ENCODE measurements around the gene RNF5. TPM values are rescaled to one million over a fixed set of nuclear protein-coding genes. Genes with fewer than 3 reads are reported as not detected.

The RNF5 gene
- total RNA-seq, 4 donors from 2014 or later, result 46.5 to 68.0 (median 52.8) TPM

DNA sequence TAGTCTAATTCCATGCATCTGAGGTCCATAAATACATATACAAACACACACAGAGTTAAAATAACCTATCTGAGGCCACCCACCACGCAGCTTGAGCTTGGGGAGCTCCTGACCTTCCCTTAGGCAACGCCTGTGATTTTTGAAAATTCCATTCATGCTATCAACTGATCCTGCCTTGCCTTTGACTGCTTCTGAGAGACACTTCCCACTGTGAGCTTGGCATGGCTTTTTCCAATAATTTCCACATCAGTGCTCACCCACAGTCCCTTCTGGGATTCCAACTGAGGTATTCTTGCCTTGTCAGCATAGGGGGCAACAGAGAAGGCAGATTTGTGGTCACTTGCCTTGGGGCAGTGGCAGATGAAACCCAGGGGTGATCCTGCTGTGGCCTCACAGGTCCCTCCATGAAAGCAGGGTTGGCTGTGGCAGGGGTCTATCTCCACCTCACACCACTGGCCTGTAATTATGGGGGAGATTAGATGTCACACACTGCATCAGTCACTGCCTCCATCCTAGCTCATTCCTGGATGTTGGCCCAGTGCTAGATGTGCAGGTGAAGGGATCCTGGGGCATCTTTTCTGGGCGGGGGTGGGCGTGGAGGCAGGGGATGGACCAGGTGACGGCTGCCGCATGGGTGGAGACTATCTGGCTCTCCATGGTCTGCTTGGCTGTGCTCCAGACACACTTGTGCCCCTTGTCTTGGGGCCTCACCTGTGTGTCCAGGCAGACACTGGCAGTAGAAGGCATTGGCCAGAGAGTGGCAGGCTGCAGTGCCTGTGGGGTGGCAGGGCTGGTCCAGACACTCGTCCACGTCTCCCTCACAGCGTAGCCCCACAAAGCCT lies 25.4 kb downstream of the RNF5 start:
- TF ChIP-seq, protein P1, sequence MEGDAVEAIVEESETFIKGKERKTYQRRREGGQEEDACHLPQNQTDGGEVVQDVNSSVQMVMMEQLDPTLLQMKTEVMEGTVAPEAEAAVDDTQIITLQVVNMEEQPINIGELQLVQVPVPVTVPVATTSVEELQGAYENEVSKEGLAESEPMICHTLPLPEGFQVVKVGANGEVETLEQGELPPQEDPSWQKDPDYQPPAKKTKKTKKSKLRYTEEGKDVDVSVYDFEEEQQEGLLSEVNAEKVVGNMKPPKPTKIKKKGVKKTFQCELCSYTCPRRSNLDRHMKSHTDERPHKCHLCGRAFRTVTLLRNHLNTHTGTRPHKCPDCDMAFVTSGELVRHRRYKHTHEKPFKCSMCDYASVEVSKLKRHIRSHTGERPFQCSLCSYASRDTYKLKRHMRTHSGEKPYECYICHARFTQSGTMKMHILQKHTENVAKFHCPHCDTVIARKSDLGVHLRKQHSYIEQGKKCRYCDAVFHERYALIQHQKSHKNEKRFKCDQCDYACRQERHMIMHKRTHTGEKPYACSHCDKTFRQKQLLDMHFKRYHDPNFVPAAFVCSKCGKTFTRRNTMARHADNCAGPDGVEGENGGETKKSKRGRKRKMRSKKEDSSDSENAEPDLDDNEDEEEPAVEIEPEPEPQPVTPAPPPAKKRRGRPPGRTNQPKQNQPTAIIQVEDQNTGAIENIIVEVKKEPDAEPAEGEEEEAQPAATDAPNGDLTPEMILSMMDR (IDR thresholded peaks at IDR 0.05; ENCODE audit: low read depth), result no peak

DNA sequence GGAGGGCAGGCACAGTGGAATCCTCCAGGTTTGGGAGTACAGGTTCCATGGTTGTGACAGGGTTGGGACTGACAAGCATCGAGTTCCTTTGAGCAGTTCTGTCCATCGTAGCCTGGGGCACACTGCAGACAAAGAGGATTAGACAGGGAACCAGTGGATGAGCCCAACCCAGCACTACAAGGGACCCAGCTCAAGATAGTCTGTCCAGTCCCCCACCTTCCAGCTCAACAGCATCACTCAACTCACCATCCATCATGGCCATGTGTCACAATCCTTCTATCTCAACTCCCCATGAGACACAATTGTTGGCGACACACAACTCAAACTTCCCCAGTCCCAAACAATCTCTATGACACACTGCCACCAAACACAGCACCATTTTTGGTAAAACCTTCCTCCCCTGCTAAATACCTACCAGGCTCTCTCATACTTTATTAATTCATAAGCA lies 26.1 kb downstream of the RNF5 start:
- TF ChIP-seq, protein P1 (IDR thresholded peaks at IDR 0.05; ENCODE audit: low read depth), result no peak

DNA sequence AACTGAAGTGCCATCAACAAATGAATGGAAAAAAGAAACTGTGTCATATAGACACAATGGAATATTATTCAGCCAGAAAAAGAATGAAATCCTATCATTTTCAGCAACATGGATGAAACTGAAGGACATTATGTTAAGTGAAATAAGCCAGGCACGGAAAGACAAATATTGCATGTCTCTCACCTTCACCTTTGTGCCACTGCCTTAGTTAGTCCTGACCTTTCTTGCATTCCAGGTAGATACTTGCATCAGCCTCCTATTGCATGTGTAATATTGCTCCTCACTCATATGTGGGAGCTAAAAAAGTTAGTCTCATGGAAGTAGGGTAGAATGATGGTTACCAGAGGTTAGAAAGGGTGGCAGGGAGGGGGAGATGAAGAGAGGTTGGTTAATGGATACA lies 30.8 kb downstream of the RNF5 start:
- TF ChIP-seq, protein P1 (IDR thresholded peaks at IDR 0.05; ENCODE audit: low read depth), result no peak

DNA sequence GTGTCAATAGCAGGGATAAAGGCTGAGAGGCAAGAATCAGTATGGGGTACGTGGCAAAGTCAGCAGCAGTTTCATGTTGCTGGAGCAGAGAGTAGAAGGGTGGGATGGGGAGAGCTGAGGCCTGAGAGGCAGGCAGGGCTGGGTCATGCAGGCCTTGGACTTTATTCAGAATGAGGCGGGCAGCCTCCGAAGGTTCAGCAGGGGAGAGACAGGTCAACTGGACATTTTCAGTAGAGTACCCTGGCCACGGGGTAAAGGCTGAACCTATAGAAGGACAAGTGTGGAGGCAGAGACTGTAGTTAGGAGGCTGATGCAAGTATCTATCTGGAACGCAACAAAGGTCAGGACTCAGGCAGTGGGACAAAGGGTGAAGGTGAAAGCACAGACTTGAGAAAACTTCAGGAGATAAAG lies 32.0 kb downstream of the RNF5 start:
- TF ChIP-seq, protein P1 (IDR thresholded peaks at IDR 0.05; ENCODE audit: low read depth), result no peak

DNA sequence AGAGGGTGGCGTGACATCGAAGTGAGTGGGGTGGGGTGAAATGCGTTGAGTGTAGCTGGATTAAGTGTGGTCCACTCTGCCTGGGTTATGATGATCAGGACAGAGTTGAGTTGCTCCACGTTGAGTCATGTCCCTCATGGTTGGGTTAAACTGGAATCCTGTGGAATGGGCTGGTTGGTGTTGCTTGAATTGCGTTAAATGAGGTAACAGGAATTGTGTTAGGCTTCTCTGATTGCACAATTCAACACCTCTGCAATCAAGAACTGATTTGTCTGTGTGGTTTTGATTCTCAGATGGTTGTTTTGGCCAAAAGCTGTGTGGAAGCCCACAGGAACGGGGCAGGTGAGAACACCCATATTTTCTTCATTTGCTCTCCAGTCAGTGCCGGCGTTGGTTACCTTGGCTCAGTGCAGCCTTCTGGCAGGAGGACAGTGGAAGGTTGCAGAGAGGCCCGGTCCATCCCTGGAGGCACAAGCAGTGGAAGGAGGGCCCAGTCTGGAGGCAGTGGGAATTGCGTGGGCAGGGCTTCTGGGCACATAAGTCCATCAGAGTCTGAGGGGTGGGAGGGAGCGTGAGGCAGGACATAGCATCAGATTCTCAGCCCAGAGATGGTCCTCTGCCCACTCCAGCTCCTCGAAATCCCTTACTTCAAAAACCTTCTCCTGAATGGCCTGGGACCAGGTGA lies 34.0 kb downstream of the RNF5 start:
- TF ChIP-seq, protein P1 (IDR thresholded peaks at IDR 0.05; ENCODE audit: low read depth), result no peak

DNA sequence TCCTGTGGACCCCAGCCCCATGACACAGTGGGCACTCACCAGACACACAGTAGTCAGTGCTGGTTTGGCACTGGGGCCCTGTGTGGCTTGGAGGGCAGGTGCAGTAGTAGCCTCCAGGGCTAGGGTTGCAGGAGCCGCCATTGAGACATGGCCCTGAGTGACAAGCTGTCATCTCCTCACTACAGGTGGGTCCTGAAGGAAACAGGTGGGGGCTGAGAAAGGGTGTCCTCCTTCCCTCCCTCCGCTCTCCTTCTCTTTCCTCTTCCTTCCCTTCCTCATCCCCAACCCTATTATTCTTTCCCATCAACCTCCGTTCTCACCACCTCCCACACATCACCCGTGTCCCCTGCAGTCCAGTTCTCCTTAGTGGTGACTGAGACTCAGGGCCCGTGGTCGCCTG lies 35.4 kb downstream of the RNF5 start:
- TF ChIP-seq, protein P1 (IDR thresholded peaks at IDR 0.05; ENCODE audit: low read depth), result no peak

DNA sequence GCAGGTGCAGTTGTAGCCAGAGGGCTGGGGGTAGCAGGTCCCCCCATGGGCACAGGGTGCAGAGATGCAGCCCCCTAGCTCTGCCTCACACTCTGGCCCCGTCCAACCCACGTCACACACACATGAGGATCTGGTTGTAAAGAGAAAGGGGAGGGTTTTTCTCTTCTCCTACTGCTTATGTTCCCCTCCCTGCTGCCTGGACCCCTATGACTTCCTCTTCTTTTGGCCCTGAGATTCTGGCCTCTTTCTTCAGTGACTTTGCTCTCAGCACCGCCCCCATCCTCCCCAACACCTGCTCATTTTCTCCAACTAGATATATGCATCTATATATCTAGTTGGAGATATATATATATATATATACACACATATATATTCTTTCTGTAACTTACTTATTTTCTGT lies 35.9 kb downstream of the RNF5 start:
- TF ChIP-seq, protein P1 (IDR thresholded peaks at IDR 0.05; ENCODE audit: low read depth), result no peak
